GM21360 (cell line): Measurements from ENCODE around the gene CARM1.
A peak's percentile ranks its signal among the peaks of the same experiment; 100 is the strongest.
"Not testable (repeated sequence)": the region's sequence is repeated elsewhere in the genome, so short reads cannot be mapped to it uniquely, and the experiment has no call there.

Experiments used
- ATAC-seq: cut with Tn5 transposase; IDR thresholded peaks from one replicate; pipeline ENCODE4 v1.9.1; 2021; ENCODE audit warnings: mild to moderate bottlenecking, moderate library complexity; ENCODE audit not compliant: unreplicated experiment

The CARM1 gene

DNA sequence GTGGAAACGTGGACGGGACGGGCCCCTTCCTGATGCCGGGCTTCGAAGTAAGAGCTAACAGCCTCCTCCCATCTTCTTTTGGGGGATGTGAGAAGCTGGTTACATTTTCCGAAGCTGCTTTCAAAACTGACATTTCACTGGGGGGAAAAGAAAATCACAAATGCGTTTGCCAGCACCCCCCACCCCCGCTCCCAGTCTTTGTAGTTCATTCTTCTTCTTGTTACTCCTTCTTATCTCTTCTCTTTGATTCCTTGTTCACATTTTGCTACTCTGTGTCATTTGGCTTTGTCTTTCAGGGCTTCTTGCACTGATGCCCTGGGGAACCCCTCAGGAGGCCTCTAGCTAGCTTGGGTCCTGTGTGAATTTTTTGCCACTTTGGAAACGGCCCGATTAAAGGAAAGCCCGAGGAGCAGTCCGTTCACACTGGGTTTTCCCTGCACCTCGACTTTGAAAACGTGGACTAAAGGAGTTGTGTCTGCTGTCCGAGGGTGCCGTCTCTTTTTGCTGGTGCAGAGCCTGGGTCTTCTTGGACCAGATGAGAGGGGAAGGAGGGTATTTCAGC lies 1.3 kb downstream of the CARM1 start:
- no peak for ATAC-seq

DNA sequence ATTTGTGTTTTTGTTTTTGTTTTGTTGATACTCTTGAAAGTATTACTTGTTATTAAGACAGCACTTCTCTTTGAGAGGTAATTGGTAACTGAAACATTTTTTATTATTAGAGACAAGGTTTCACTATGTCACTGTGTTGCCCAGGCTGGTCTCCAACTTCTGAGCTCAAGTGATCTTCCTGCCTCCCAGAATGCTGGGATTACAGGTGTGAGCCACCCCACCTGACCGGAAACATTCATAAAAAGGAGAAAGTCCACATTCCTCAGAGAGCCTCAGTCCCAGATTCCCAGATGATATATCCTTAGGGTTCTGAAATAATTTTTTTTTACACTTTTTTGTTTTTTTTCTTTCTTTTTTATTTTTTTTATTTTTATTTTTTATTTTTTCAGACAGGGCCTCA lies 2.7 kb downstream of the CARM1 start:
- no peak for ATAC-seq

DNA sequence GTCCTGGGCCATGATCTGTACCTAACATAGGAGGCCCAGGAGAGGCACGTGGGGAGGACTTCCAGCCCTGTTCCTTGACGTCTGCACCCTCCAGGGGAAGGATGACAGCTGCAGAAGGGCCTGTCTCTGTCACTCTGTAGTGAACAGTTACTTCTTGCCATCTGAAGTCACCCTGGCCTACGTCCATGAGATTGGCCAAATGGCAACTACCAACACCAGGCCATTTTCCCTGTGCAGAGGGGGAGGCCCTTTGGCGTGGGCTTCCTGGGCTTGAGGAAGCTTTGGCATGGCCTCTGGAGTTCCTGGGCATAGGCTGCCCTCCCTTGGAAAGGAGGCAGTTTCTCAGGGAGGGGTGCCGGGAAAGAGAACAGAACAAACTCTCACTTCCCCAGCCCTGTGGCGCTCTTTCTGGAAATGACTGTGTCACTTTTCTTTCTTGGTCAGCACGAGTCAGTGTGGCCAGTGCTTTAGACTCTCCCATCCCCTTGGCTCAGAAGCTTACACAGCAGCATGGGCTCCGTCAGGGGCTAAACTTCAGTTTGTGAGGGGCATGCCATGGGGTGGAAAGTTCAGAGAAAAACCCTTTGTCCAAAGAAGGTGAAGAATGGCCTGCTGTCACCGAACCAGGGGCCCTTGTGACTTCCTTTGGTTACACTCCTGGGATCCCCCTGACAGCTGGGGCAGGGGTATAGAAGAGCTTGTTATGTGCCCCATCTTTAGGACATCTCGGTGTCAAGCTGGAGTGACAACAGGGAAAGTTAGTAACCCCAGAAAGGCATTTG lies 5.3 kb downstream of the CARM1 start:
- peak; percentile 38 for ATAC-seq

DNA sequence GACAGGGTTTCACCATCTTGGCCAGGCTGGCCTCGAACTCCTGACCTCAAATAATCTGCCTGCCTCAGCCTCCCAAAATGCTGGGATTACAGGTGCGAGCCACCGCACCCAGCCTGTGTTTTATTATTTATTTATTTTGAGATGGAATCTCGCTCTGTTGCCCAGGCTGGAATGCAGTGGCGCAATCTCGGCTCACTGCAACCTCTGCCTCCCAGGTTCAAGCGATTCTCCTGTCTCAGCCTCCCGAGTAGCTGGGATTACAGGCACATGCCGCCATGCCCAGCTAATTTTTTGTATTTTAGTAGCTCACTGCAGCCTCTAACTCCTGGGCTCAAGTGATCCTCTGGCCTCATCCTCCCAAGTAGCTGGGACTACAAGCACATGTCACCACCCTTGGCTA lies 6.3 kb downstream of the CARM1 start:
- ATAC-seq, result not testable (repeated sequence)

DNA sequence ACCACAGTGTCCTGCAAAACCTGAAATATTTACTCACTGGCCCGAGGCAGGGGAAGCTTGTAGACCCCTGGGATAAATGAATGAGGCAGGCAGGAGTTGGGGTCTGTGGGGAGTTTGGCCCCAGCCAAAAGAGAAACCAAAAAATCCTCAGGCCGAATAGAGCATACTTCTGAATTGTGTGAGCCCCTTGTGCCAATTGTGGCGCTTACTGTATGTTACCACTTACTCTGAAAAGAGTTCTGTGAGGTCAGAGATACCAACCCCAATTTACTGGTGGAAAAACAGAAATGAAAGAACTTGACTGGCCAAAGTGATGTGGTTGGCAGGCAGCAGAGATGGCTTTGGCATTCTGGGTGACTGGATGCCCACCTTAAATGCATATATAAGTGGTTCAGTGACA lies 6.9 kb downstream of the CARM1 start:
- ATAC-seq, result no peak

DNA sequence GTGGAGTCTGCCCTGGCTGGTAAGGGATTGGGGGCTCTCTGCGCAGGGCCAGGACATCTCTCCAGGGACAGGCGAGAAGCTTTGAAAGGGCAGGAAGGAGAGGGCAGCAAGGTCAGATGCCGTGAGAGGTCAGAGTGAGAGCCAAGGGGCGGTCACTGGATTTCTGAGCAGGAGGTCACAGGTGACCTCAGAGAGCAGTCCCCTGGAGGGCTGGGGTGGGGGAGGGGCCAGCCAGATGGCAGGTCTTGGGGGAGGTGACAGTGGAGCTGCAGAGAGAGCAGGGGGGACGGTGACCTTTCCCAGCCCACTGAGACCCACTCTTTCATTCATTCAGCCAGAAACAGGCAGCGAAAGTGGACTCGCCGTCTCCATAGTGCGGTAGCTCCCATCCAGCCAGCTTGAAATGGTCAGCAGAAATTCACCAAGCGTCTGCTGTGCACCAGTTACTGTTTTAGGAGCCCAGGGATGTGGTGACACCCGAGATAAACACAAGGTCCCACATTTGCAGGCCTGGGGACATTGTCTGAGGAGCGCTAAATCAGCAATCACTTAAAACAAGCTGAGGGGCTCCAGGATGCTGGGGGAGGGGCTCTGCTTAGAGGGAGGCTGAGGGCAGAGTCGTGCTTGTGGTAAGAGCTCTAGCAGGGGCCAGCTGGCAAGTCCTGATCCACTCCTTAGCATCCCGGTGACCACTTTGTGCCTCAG lies 10.2 kb downstream of the CARM1 start:
- ATAC-seq, result no peak

DNA sequence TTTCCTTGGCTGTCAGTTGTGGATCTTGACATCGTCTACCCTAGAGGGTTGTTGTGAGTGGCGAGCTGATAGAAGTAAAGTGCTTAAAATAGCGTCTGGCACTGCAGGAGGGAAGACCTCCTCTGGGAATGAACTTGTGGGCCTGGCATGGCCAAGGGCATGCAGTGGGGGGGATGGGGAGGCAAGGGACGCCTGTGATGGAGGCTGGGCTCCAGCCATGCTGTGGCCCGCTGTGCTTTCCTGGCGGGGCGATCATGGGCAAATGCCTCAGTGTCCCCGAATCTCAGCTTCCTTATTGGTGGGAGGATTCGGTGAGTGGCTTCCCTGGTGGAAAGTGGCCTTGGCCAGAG lies 10.7 kb downstream of the CARM1 start:
- ATAC-seq, result no peak

DNA sequence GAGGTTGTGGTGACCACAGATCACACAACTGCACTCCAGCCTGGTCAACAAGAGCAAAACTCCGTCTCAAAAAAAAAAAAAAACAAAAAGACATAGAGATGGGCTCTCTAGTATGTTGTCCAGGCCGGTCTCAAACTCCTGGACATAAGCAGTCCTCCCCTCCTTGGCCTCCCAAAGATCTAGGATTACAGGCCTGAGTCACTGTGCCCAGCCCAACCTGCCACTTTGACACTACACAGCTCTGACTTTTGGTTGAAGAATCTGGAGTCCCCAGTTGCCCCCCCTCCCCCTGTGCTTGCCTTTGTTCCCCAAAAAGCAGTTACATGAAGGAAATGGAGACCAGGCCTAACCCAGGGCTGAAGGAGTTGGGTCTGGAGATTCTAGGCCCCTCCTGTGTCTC lies 12.9 kb downstream of the CARM1 start:
- no peak for ATAC-seq

DNA sequence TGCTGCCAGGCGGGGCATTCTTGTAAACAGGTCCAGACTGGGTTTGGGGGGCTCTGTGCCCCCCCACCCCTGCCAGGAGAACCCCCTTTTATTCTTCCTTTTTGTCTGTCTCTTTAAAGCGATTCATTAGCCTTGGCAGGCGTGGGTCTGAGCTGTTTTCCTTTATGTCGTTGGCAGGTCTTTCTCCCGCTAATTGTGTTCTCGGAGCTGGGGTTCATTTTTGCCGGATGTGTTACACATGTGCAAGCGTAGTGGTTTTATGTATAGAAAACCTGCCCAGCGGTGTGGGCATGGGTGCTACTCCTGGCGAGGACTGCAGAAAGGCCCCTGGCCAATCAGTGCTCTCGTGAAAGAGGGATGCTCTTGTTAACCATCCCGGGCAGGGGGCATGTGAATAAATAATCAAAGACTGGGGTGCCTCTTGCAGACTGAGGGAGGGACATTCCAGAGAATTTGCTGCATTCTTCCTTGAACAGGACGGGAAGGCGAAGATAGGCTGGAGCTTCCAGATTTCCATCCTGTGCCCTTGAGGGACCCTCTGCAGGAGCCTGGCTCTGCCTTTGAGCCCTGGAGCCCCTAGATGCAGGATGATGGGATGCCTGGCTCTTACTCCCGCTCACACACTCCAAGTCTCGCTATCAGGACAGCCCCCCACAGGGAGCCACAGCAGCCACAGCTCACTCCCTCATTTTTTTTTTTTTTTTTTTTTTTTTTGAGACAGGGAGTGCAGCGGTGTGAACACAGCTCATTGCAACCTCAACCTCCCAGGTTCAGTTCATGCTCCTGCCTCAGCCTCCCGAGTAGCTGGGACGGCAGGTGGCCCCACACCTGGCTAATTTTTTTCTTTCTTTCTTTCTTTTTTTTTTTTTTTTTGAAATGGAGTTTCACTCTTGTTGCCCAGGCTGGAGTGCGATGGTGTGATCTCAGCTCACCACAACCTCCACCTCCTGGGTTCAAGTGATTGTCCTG lies 14.1 kb downstream of the CARM1 start:
- ATAC-seq, result no peak

DNA sequence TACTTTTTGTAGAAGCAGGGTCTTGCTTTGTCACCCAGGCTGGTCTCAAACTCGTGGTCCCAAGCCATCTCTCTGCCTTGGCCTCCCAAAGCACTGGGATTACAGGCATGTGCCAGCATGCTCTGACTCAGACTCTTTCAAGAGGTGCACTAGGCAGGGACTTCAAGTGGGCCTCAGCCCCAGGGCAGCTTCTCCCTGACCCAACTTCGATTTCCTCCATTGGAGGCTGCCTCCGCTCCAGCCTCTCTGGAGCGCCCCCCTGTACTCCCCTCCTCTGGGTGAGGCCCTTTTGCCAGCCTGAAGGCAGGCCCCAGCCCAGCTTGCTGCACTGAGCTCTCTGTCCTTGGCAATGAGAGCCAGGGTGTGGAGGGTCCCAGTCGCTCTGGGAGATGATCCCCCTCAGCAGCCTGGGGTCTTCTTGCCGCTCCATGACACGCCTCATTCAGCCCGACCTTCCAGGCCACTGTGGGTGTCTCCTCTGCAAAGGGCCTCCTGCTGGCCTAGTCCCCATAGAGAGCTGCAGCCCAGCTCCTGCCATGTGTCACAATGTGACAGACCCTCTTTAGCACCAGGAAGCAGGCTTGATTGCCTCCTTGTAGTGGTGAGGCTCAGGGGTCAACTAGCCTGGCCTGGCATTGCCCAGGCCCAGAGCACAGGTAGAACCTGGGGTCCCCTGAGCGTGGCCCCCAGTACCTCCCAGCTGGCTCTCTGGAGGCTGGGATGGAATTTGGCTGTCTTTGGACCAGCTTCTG lies 16.4 kb downstream of the CARM1 start:
- no peak for ATAC-seq

DNA sequence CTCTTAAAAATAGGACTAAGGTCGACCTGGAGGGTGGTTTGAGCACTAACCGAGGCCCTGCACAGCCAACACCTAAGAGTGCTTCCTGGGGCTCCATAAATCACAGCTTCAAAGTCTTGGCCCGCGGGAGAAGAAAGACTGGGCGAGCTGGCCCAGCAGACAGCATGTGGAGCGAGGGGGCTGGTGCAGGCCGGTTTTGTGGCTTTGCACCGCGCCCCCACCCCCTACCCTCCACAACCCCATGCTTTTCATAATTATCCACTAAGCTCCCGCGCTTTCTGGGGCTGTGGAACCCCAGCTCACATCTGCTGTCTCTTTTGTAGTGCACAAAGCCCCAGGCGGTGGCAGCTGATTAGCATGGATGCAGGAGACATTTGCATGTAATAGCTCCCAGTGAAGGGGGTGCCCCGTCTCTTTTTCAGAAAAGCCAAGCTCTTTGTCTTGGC lies 17.1 kb downstream of the CARM1 start:
- ATAC-seq, result no peak

DNA sequence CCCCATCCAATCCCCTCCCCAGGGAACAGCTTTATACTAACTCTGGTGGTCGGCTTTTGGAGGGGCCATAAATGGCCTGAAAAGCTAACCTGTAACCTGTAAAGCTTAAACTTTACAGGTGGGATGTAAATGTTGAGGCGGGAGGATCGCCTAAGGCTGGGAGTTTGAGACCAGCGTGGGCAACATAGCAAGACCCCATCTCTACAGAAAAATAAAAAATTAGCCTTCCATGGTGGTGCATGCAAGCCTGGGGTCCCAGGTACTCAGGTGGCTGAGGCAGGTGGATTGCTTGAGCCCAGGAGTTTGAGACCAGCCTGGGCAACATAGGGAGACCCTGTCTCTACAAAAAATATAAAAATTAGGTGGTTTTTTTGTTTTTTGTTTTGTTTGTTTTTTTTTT lies 18.5 kb downstream of the CARM1 start:
- no peak for ATAC-seq

DNA sequence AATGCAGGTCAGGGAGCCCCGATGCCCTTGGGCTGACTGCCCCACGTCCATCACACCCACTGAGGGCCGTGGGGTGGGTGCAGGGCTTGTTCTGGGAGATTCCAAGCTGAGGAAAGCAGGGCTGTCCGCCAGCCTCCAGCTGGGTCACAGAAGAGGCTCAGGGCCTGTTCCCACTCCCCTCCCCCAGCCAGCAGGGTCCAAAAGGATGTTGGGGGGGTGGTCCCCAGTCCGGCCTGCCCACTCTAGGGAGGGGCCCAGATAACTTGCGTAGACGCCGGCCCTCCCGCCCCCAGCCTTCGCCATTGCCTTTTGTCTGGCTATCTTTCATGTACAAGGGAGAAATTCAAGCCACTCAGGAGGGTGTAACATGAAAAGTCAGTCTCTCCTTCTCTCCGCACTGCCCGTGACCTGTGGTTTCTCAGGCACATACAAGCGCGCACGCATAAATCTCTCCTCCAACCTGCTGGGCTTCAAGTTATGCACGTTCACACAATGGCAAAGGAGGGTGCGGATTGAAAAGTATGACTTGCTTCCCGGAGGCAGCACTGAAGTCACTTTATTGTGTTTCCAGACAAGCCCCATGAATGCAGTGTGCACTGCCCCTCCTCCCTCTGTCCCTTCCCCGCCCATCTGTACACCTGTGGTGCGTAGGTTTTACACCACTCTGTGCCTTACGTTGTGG lies 20.2 kb downstream of the CARM1 start:
- no peak for ATAC-seq

DNA sequence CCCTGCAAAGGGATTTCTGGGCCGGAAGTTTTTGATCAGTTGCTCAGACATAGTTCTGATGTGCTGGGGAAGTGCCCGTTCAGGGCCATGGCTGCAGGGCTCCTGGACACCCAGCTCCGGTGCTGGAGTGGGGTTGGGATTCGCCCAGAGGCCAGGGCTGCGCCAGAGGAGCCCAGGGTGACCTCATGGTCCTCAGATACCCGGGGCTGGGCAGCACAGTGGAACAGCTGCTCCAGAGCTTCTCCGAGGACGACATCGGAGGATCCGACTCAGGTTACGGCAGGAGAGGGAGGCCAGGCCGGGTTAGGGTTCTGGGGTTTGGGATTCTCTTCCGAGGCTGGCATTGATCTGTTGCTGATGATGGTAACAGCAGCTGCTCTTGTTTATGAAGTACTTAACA lies 20.9 kb downstream of the CARM1 start:
- ATAC-seq, result no peak

DNA sequence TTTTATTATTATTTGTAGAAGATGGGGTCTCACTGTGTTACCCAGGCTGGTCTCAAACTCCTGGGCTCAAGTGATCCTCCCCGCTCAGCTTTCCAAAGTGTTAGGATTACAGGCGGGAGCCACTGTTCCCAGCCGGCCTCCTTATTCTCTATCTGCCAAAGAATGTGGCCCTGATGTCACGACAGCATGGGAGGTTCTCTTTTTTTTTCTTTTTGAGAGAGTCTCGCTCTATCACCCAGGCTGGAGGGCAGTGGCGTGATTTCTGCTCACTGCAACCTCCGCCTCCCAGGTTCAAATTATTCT lies 23.5 kb downstream of the CARM1 start:
- no peak for ATAC-seq

DNA sequence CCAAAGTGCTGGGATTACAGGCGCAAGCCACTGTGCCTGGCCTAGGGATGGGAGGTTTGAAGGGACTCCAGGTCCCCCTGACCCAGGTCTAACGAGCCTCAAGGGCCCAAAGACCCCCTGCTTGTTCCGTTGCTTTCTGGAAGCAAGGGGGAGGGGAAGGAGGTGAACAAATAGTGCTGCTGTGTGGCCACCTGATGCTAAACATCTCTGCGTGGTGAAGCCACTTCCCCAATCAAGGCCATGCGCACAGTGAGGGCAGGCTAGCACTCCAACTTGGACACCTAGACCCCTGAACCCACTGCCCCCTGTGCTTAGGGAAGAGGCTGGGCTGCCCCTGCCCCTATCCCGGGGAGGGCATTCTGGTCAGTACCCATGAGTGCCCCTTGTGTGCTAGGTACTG lies 24.0 kb downstream of the CARM1 start:
- no peak for ATAC-seq

DNA sequence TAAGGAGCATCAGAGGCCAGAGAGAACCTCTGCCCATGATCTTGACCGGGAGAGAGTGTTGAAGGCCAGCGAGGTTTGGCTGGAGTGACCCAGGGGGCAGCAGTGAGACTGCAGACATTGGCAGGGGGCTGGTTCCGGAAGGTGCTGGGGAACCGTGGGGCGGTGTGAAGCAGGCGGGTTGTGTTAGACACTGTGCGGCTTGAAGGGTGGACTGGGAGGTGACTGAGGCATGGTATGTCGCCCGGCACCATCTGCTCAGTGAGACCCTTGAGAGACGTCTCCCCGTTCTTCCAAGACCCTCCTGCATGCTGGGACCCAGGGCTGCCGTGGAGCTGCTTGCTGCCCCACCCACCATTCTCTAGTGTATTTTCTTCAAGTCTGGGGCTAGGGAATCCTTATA lies 24.6 kb downstream of the CARM1 start:
- ATAC-seq, result no peak

DNA sequence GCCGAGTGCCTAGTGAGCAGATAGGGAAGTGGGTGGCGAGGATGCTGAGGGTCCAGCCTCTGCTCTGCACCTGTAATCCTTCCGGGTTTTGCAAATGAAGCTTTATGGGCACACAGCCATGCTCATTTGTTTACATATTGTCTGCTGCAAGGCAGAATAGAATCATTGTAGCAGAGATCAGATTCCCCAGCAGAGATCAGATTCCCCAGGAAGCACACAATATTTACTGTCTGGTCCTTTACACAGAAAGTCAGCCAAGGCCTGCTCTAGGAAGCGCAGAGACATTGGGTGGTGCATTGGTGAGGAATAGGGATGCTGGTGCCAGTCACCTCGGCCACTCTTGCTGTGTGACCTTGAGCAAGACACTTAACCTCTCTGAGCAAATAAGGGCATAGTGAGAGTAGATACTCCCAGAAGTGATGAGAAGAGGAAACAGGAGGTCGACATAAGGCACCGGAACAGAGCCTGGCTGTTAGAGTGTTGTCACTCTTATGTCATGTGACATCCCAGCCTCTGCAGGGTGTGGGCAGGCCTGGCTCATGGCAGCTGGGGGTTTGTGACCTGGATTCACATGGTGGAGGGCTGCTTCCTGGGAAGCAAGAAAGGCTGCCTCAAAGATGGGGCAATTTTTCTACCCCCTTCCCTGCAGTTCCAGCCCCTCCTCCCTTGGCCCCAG lies 25.6 kb downstream of the CARM1 start:
- no peak for ATAC-seq

DNA sequence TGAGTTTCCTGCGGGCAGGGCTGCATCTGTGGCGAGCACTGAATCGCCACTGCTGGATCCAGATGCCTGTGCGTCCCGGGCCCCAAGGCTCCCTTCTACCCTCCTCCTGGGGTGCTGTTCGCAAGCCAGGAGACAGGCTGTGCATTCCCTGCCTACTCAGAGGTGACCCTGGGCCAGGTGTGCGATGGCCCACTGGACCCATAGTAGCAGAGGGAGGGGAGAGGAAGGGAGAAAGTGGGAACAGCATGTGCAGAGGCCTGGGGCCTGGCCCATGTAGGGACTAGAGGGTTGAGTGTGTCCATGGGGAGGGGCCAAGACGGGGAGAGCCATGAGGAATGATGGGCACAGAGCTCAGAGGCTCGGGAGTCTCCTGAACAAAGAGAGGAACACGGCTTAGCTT lies 27.3 kb downstream of the CARM1 start:
- ATAC-seq, result no peak
